Measurements from ENCODE around the gene SMYD3. TPM values are rescaled to one million over a fixed set of nuclear protein-coding genes. Genes with fewer than 3 reads are reported as not detected.
"Not testable (repeated sequence)": the region's sequence is repeated elsewhere in the genome, so short reads cannot be mapped to it uniquely, and the experiment has no call there.

SMYD3 gene
- total RNA-seq, 3 donors from 2014 or later = 16.8 to 28.8 (median 19.5) TPM

DNA sequence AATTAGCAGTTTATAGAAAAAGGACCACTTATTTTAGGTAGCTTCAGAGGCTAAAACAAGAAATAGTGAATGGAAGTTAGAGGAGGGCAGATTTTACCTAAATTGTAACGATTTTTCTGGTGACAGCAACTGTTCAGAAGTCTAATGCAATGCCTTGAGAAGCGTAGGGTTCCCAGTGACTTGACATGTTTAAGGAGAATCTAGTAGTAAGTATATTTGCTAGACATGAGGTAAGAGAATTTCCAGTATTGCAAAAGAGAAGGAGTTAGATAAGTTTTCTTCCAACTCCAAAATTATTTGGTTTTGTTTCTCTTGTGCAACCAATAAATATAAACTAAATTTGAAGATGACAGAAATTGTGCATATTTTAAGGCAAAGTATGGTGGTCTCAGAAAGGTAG is 140.0 kb downstream of the SMYD3 start:
- Histone ChIP-seq H3K4me3 (no peak overlapping the region), H3K27me3 (no peaks in the 10 kb centered on the region), H3K36me3 (no peaks in the 10 kb centered on the region), H3K9me3 (peaks cover 0 to under 1% of the 10 kb centered on the region in 2 donors), H3K4me1 (no peaks in the 10 kb centered on the region), H3K27ac (no peak overlapping the region)
- TF ChIP-seq, protein P1, sequence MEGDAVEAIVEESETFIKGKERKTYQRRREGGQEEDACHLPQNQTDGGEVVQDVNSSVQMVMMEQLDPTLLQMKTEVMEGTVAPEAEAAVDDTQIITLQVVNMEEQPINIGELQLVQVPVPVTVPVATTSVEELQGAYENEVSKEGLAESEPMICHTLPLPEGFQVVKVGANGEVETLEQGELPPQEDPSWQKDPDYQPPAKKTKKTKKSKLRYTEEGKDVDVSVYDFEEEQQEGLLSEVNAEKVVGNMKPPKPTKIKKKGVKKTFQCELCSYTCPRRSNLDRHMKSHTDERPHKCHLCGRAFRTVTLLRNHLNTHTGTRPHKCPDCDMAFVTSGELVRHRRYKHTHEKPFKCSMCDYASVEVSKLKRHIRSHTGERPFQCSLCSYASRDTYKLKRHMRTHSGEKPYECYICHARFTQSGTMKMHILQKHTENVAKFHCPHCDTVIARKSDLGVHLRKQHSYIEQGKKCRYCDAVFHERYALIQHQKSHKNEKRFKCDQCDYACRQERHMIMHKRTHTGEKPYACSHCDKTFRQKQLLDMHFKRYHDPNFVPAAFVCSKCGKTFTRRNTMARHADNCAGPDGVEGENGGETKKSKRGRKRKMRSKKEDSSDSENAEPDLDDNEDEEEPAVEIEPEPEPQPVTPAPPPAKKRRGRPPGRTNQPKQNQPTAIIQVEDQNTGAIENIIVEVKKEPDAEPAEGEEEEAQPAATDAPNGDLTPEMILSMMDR (IDR thresholded peaks at IDR 0.05) = no peak
- TF ChIP-seq POLR2AphosphoS5 (IDR thresholded peaks at IDR 0.05) = no peak
- TF ChIP-seq POLR2A (IDR thresholded peaks at IDR 0.05) = no peak
- intact Hi-C loops (cut with DNase I; ENCODE audit: low total_unique reads) = no loop called here
- no peak for DNase-seq (ENCODE audit: low spot score in 2 of 2)

DNA sequence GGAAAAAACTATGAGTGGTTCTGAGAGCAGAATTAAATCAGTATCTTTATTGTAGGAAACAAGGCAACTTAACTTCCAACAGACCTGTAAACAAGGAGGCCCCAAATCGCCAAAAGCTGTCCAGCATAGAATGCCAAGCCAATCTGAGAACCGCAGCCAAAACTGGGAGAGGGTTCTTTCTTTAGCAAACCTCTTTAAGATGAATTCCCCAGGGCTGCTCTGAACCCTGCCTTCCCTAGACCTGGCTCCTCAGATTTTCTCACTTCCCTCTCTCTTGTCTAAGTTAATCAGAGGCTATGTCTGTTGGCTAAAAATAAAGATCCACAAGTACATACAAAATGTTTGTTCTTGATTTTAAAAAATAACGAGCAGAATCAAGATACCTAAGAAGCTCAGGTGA is 141.4 kb downstream of the SMYD3 start:
- H3K4me1 ChIP-seq = no peaks in the 10 kb centered on the region
- no peak for DNase-seq (ENCODE audit: low spot score in 2 of 2)
- H3K36me3 ChIP-seq = no peaks in the 10 kb centered on the region
- intact Hi-C loops (cut with DNase I; ENCODE audit: low total_unique reads) = no loop called here
- no peak overlapping the region for H3K27ac ChIP-seq
- no peak for TF ChIP-seq POLR2AphosphoS5 (IDR thresholded peaks at IDR 0.05)
- no peak for TF ChIP-seq POLR2A (IDR thresholded peaks at IDR 0.05)
- TF ChIP-seq, protein P1 (IDR thresholded peaks at IDR 0.05) = no peak
- H3K9me3 ChIP-seq = peaks cover 8 to 10% of the 10 kb centered on the region in 2 donors
- H3K4me3 ChIP-seq = no peak overlapping the region
- H3K27me3 ChIP-seq = no peaks in the 10 kb centered on the region

DNA sequence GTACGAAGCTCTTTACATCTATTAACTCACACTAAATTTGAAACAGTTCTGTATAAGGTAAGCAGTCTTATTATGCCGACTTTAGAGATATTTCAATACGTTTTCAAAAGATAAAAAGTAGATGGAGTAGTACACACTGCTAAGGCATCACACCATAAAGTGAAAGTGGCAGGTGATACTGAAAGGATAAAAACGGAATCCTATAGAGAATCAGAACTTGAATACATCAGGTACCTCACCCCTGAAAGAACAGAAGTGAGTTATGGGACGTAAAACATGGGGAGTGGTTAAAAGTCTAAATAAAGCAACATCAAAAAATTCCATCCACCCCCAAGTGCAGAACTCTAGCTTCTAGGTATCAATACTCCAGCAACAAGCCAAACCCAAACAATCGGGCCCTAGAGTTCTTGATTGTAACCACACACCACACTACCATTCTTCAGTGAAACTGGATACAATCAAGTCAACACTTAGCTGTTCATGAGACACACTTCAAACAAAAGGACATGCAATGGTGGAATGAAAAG is 142.6 kb downstream of the SMYD3 start:
- no peak for DNase-seq (ENCODE audit: low spot score in 2 of 2)
- no peaks in the 10 kb centered on the region for H3K27me3 ChIP-seq
- no peaks in the 10 kb centered on the region for H3K36me3 ChIP-seq
- H3K4me3 ChIP-seq = no peak overlapping the region
- TF ChIP-seq, protein P1 (IDR thresholded peaks at IDR 0.05) = no peak
- TF ChIP-seq POLR2A (IDR thresholded peaks at IDR 0.05) (no peak), POLR2AphosphoS5 (IDR thresholded peaks at IDR 0.05) (no peak)
- H3K4me1 ChIP-seq = no peaks in the 10 kb centered on the region
- no peak overlapping the region for H3K27ac ChIP-seq
- H3K9me3 ChIP-seq = peaks cover 8 to 10% of the 10 kb centered on the region in 2 donors
- intact Hi-C loops (cut with DNase I; ENCODE audit: low total_unique reads) = no loop called here

DNA sequence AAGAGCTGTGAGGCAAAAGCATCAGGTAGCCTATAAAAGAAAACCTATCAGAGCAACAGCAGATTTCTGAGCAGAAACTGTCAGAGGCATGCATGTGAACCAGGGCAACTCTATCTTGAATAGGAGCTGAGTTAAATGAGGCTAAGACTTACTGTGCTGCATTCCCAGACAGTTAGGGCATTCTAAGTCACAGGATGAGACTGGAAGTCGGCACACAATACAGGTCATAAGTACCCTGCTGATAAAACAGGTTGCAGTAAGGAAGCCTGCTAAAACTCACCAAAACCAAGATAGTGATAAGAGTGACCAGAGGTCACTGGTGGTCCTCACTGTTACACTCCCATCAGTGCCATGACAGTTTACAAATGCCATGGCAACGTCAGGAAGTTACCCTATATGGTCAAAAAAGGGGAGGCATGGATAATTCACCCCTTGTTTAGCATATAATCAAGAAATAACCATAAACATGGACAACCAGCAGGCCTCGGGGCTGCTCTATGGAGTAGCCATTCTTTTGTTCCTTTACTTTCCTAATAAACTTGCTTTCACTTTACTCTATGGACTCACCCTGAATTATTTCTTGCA is 150.0 kb downstream of the SMYD3 start:
- H3K36me3 ChIP-seq; H3K4me1 ChIP-seq; DNase-seq (ENCODE audit: low spot score in 2 of 2); H3K4me3 ChIP-seq; H3K27me3 ChIP-seq; H3K27ac ChIP-seq; intact Hi-C loops (cut with DNase I; ENCODE audit: low total_unique reads): not testable (repeated sequence)
- H3K9me3 ChIP-seq = peaks cover 19 to 20% of the 10 kb centered on the region in 2 donors

DNA sequence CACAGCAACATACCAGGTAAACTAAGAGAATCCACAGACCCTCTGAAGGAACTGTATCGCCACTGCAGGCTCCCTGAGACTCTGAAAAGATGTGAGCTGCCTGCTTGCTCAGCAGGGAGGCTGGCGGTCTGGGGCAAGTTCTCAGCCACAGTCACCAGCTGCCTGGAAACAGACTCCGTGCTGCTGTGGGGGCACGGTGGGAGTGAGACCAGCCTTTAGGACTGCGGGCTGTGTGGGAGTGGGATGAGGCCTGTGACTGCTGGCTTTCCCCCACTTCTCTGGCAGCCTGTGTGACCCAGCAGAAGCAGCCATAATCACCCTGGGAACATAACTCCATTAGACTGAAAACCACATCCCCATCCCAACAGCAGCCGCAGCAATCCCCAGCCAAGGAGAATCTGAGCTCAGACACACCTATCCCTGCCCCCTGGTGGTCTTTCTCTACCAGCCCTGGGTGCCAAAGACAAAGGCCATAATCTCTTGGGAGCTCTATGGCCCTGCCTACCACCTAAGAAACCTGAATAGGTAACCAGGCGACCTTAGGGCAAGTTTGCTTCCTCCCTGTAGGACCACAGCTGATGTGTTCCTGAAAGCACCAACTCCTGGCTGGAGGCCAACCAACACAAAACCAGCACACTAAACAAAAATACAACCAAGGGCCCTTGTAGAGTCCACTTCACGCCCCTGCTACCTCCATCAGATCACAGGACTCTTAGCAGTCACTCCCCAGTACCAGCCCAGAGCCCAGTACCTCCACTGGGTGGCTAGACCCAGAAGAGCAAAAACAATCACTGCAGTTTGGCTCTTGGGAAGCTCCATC is 151.5 kb downstream of the SMYD3 start:
- Histone ChIP-seq H3K27ac (no peak overlapping the region), H3K27me3 (no peaks in the 10 kb centered on the region), H3K36me3 (no peaks in the 10 kb centered on the region), H3K4me3 (no peak overlapping the region), H3K4me1 (no peaks in the 10 kb centered on the region), H3K9me3 (peaks cover 11 to 12% of the 10 kb centered on the region in 2 donors)
- DNase-seq (ENCODE audit: low spot score in 2 of 2) = no peak
- intact Hi-C loops (cut with DNase I; ENCODE audit: low total_unique reads) = no loop called here
- TF ChIP-seq, protein P1 (IDR thresholded peaks at IDR 0.05) = no peak
- TF ChIP-seq POLR2A (IDR thresholded peaks at IDR 0.05) (no peak), POLR2AphosphoS5 (IDR thresholded peaks at IDR 0.05) (no peak)
